Coronary artery (tissue), 2 donors: ENCODE results near the gene EFCAB9.

Source experiments
- DNase-seq: peaks from one replicate; pipeline ENCODE4 v3.0.0-alpha.2; 2017; ENCODE audit warnings: low spot score
- H3K27ac ChIP-seq, 2 donors: fragments of 200-600 bp; sonication (generic); one replicate each; pipeline ENCODE4 v1.5.1; 2016 to 2019
- H3K4me3 ChIP-seq: fragments of 200-600 bp; sonication (generic); 2 replicates; pipeline ENCODE4 v1.5.1; 2016; ENCODE audit warnings: mild to moderate bottlenecking, moderate library complexity
- TF ChIP-seq, protein P1 (sequence below): fragments of 200-600 bp; sonication (generic); IDR thresholded peaks from one replicate; pipeline ENCODE4 v1.5.1; 2019; ENCODE audit warnings: antibody characterized with exemption

The EFCAB9 gene

DNA sequence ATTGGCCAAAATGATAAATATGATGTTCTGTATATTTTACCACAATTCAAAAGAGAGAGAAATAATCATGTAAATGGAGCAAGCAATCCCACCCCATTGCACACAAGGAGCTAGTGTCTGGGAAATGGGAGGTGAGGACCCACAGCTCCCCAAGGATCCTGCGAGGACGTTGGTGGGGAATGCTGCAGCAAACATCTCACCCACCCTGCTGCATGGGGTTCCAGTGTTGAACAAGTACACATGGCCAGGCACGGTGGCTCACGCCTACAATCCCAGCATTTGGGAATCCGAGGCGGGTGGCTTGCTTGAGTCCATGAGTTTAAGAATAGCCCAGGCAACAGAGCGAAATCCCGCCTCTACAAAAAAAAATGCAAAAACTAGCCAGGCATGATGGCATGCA is 35.0 kb upstream of the EFCAB9 start:
- no peak overlapping the region for H3K4me3 ChIP-seq
- H3K27ac ChIP-seq: no peak overlapping the region
- TF ChIP-seq, protein P1, sequence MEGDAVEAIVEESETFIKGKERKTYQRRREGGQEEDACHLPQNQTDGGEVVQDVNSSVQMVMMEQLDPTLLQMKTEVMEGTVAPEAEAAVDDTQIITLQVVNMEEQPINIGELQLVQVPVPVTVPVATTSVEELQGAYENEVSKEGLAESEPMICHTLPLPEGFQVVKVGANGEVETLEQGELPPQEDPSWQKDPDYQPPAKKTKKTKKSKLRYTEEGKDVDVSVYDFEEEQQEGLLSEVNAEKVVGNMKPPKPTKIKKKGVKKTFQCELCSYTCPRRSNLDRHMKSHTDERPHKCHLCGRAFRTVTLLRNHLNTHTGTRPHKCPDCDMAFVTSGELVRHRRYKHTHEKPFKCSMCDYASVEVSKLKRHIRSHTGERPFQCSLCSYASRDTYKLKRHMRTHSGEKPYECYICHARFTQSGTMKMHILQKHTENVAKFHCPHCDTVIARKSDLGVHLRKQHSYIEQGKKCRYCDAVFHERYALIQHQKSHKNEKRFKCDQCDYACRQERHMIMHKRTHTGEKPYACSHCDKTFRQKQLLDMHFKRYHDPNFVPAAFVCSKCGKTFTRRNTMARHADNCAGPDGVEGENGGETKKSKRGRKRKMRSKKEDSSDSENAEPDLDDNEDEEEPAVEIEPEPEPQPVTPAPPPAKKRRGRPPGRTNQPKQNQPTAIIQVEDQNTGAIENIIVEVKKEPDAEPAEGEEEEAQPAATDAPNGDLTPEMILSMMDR: no peak
- DNase-seq: no peak

DNA sequence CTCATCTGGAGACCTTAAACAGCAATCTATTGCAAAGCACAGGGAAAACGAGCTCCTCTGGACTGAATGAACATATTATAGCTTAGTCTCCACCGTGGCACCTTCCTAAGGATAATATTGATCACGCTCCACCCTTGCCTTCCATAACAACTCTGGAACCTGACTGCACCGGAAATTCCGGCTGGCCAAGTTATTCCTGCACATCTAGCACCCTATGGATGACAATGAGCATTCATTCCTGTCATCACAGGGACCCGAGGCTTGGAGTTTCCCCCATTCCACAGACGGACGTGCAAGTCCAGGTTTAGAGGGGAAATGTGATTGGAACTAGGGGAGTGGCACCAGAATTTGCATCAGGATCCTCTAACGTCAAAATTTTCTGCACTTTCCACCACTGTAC is 33.5 kb upstream of the EFCAB9 start:
- Histone ChIP-seq H3K4me3 (no peak overlapping the region), H3K27ac (no peak overlapping the region)
- TF ChIP-seq, protein P1: no peak
- no peak for DNase-seq

DNA sequence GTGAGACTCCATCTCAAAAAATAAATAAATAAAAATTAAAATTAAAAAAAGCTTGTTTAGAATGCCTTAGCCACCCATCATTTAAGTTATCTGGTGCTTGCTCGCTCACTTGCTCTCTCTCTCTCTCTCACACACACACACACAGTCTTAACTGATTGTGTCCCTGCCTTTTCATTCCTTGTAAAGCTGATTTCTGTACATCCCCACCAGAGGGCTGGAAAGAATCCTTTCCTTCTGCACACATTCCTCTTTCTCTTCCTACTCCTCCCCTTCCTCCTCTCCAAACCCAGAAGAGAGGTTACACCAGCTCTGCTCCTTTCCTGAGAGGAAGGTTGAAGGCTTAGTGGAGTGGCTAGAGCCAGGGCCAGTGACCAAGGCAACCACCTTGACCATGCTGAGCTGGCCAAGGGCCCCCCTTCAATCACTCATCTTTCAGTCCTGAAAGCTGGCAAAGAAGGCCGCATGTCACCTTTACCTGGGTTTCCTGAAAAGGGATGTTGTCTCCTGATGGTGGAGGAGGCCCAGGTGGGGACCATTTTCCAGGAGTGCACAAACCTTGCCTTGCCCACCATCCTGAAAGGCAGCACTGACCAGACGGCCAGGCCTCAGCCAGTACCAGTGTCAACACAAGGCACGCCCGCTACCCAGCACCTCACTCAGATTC is 31.5 kb upstream of the EFCAB9 start:
- H3K27ac ChIP-seq: no peak overlapping the region

DNA sequence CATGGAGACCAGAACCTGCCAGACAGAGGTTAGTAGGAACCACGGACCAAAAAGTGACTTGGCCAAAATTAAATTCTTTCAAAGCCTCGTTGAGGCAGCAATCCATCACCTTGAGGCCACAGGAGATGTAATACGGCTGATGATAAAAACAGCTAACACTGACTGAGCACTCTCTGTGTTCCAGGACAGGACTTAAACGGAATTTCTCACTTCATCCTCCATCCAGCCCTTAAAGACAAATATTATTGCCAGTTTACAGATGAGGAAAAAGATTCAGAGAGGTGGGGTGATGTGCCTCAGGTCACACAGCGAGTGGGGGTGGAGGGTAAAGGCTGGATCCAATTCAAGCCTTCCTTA is 31.0 kb upstream of the EFCAB9 start:
- DNase-seq: no peak
- Histone ChIP-seq H3K4me3 (no peak overlapping the region), H3K27ac (peak overlapping the region in 1 of 2 donors; percentile 10)
- TF ChIP-seq, protein P1: no peak

More for the DNA sequence above, 31.5 kb upstream of the EFCAB9 start:
- H3K4me3 ChIP-seq: no peak overlapping the region
- DNase-seq: no peak
- TF ChIP-seq, protein P1: no peak

DNA sequence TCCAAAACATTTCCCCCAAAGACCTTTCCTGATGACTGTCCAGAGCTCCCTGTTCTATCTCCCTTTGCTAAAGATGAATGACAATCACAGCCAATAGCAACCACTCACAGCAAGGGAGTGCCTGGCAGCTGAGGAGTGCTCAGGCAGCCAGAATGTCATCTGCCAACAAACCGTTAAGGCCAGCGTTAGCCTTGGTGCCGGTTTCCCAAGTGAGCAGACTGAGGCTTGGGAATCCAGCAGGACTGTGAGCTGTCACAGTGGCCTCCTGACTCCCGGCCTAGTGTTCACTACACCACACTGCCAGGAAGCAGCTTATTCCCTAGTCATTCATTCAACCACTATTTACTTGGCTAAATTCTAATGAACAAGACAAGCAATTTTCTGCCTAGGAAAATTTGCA is 30.6 kb upstream of the EFCAB9 start:
- no peak for DNase-seq
- Histone ChIP-seq H3K4me3 (no peak overlapping the region), H3K27ac (peak overlapping the region in 1 of 2 donors; percentile 10)
- TF ChIP-seq, protein P1: no peak

DNA sequence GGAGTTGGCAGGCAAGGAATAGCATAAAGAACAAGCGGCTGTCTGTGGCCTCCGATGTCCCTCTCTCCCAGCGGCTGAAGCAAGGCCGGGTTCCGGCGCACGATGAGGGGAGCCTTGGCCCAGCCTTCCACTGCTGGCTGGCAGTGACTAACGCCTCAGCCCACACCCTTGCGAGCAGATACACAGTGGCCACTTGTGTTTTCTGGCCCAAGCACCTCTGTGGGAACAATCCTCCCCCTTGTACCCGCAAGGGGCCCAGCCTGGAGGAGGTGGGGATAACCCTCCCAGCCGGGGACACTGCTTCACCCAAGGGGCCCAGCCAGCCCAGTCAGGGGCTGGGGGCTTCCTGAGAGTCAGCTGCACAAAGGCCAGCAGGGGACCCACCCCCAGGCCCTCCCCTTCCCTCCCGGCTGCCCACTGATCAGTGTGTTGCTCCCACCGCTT is 29.2 kb upstream of the EFCAB9 start:
- DNase-seq: no peak
- H3K27ac ChIP-seq: peak overlapping the region in 1 of 2 donors; percentile 28
- TF ChIP-seq, protein P1: no peak
- no peak overlapping the region for H3K4me3 ChIP-seq

DNA sequence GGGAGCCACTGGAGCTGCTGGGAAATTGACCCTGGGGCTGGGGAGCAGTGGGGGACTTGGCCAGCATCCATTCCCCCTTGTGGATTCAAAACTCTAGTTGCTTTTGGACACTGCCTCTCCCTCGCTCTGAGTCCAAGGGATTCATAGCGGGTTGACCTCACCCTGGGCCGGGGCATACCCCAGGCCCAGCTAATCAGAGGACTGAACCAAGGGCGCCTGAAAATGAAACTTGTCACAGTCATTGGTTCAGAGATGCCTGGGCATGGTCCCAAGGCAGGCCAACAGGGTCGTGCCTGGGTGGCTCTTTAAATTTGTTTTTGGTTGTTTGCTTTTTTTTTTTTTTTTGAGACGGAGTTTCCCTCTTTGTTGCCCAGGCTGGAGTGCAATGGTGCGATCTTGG is 28.5 kb upstream of the EFCAB9 start:
- no peak overlapping the region for H3K4me3 ChIP-seq
- H3K27ac ChIP-seq: peak overlapping the region in 1 of 2 donors; percentile 28
- no peak for DNase-seq
- TF ChIP-seq, protein P1: no peak
